ENCODE measurements around the gene STIL.

STIL gene

GRCh38 chr1:47332779-47333577 is 19.0 kb upstream of the STIL start:
- no peak for DNase-seq (ENCODE audit: low read depth in 2 of 2)
- TF ChIP-seq CTCF (IDR thresholded peaks at IDR 0.05; ENCODE audit: low read depth, low read length): no peak
- peak overlapping the region; percentile 56 to 94 for H3K4me3 ChIP-seq (replicated peaks in 1 of 2; ENCODE audit: low read depth in 2 of 2, low read length in 2 of 2)

- TF ChIP-seq CTCF (IDR thresholded peaks at IDR 0.05; ENCODE audit: low read depth, low read length): no peak
- no peak for DNase-seq (ENCODE audit: low read depth in 2 of 2)
- no peak overlapping the region for H3K4me3 ChIP-seq (replicated peaks in 1 of 2; ENCODE audit: low read depth in 2 of 2, low read length in 2 of 2)
Observed at GRCh38 chr1:47331875-47332274, 17.9 kb upstream of the STIL start.

GRCh38 chr1:47330212-47330611 is 16.3 kb upstream of the STIL start:
- no peak for DNase-seq (ENCODE audit: low read depth in 2 of 2)
- no peak for TF ChIP-seq CTCF (IDR thresholded peaks at IDR 0.05; ENCODE audit: low read depth, low read length)
- H3K4me3 ChIP-seq (replicated peaks in 1 of 2; ENCODE audit: low read depth in 2 of 2, low read length in 2 of 2): no peak overlapping the region

- no peak overlapping the region for H3K4me3 ChIP-seq (replicated peaks in 1 of 2; ENCODE audit: low read depth in 2 of 2, low read length in 2 of 2)
- no peak for DNase-seq (ENCODE audit: low read depth in 2 of 2)
- no peak for TF ChIP-seq CTCF (IDR thresholded peaks at IDR 0.05; ENCODE audit: low read depth, low read length)
Observed at GRCh38 chr1:47328992-47329391, 15.0 kb upstream of the STIL start.

GRCh38 chr1:47326271-47326670 is 12.3 kb upstream of the STIL start:
- no peak for DNase-seq (ENCODE audit: low read depth in 2 of 2)

GRCh38 chr1:47325528-47325927 is 11.6 kb upstream of the STIL start:
- peak in 1 of 2 donors; percentile 60 for DNase-seq (ENCODE audit: low read depth in 2 of 2)
- H3K4me3 ChIP-seq (replicated peaks in 1 of 2; ENCODE audit: low read depth in 2 of 2, low read length in 2 of 2): no peak overlapping the region
- no peak for TF ChIP-seq CTCF (IDR thresholded peaks at IDR 0.05; ENCODE audit: low read depth, low read length)

More at GRCh38 chr1:47326271-47326670, 12.3 kb upstream of the STIL start:
- no peak for TF ChIP-seq CTCF (IDR thresholded peaks at IDR 0.05; ENCODE audit: low read depth, low read length)
- H3K4me3 ChIP-seq (replicated peaks in 1 of 2; ENCODE audit: low read depth in 2 of 2, low read length in 2 of 2): no peak overlapping the region

GRCh38 chr1:47324682-47325081 is 10.7 kb upstream of the STIL start:
- no peak for DNase-seq (ENCODE audit: low read depth in 2 of 2)
- no peak overlapping the region for H3K4me3 ChIP-seq (replicated peaks in 1 of 2; ENCODE audit: low read depth in 2 of 2, low read length in 2 of 2)
- no peak for TF ChIP-seq CTCF (IDR thresholded peaks at IDR 0.05; ENCODE audit: low read depth, low read length)
